H1 (cell line): ENCODE measurements around the gene VWA5B2. TPM values are rescaled to one million over a fixed set of nuclear protein-coding genes. Genes with fewer than 3 reads are reported as not detected.

ENCODE experiments used
- ASH2L ChIP-seq: fragments of 200-600, 300-600 bp; sonication (generic); IDR thresholded peaks from one replicate; pipeline ENCODE4 v1.7.1; 2017; ENCODE audit warnings: low read length
- CBX8 ChIP-seq: fragments of 300-800, 300-1000 bp; sonication (generic); IDR thresholded peaks from 2 replicates; pipeline ENCODE4 v1.7.1; 2016; ENCODE audit warnings: low read depth, low read length, borderline replicate concordance
- CEBPB ChIP-seq: IDR thresholded peaks from 2 replicates; pipeline ENCODE4 v1.6.1; 2012; ENCODE audit warnings: low read depth, low read length
- CTCF ChIP-seq, 3 experiments: IDR thresholded peaks; 1 replicate in 2 of 3; 2 replicates in 1 of 3; pipeline versions ENCODE4 v1.5.1 to v1.6.1; 2011; ENCODE audit warnings: low read length in 3 of 3, mild to moderate bottlenecking in 3 of 3, inconsistent platforms in 2 of 3, low read depth in 1 of 3, moderate library complexity in 1 of 3; ENCODE audit not compliant: insufficient read depth in 1 of 3; ENCODE audit errors: control extremely low read depth in 1 of 3
- EP300 ChIP-seq, 2 experiments: IDR thresholded peaks; 1 replicate in 1 of 2; 2 replicates in 1 of 2; pipeline ENCODE4 v1.6.1; 2011 to 2012; ENCODE audit warnings: low read depth in 2 of 2, low read length in 2 of 2, mild to moderate bottlenecking in 2 of 2, borderline replicate concordance in 1 of 2, inconsistent platforms in 1 of 2, moderate library complexity in 1 of 2
- FOSL1 ChIP-seq: IDR thresholded peaks from 2 replicates; pipeline ENCODE4 v1.6.1; 2011; ENCODE audit warnings: mild to moderate bottlenecking, low read depth, low read length, moderate library complexity; ENCODE audit not compliant: insufficient read depth
- GABPA ChIP-seq: IDR thresholded peaks from 2 replicates; pipeline ENCODE4 v1.6.1; 2011; ENCODE audit warnings: mild to moderate bottlenecking, low read length, moderate library complexity, borderline replicate concordance; ENCODE audit not compliant: insufficient read depth
- JUN ChIP-seq: IDR thresholded peaks from 2 replicates; pipeline ENCODE4 v1.6.1; 2011; ENCODE audit warnings: low read depth, mild to moderate bottlenecking, improper control_type of control experiment, low read length
- KDM4A ChIP-seq: IDR thresholded peaks from one replicate; pipeline ENCODE4 v1.7.1; 2012; ENCODE audit warnings: low read depth, mild to moderate bottlenecking, moderate library complexity, low read length, inconsistent platforms; ENCODE audit not compliant: severe bottlenecking
- MAFK ChIP-seq: IDR thresholded peaks from 2 replicates; pipeline ENCODE4 v1.6.1; 2012; ENCODE audit warnings: low read depth, mild to moderate bottlenecking, improper control_type of control experiment, low read length
- NANOG ChIP-seq: IDR thresholded peaks from 2 replicates; pipeline ENCODE4 v1.6.1; 2011; ENCODE audit warnings: low read length, low read depth, mild to moderate bottlenecking, inconsistent platforms; ENCODE audit not compliant: insufficient read depth, poor library complexity, severe bottlenecking
- PHF8 ChIP-seq: fragments of 200-600 bp; sonication (generic); conservative IDR thresholded peaks from 2 replicates; pipeline ENCODE4 v1.7.1; 2012; ENCODE audit warnings: low read depth, mild to moderate bottlenecking, inconsistent platforms, low read length, moderate library complexity
- POLR2A ChIP-seq, 2 experiments: IDR thresholded peaks; 1 replicate in 1 of 2; 2 replicates in 1 of 2; pipeline ENCODE4 v1.6.1; 2011; ENCODE audit warnings: low read depth in 2 of 2, low read length in 2 of 2, mild to moderate bottlenecking in 2 of 2; ENCODE audit errors: control extremely low read depth in 1 of 2
- POU5F1 ChIP-seq: IDR thresholded peaks from 2 replicates; pipeline ENCODE4 v1.6.1; 2011; ENCODE audit warnings: low read depth, mild to moderate bottlenecking, low read length, moderate library complexity
- RNF2 ChIP-seq: fragments of 200-900, 300-1000 bp; sonication (generic); IDR thresholded peaks from 2 replicates; pipeline ENCODE4 v1.7.1; 2016; ENCODE audit warnings: borderline replicate concordance, low read depth, mild to moderate bottlenecking, antibody characterized with exemption, low read length; ENCODE audit not compliant: poor library complexity, severe bottlenecking; ENCODE audit errors: missing control alignments
- SIN3A ChIP-seq, 2 experiments: IDR thresholded peaks in 1 of 2; conservative IDR thresholded peaks in 1 of 2; 2 replicates each; pipeline ENCODE4 v1.6.1; 2011 to 2012; ENCODE audit warnings: low read length in 2 of 2, improper control_type of control experiment in 1 of 2, low read depth in 1 of 2, mild to moderate bottlenecking in 1 of 2
- SRF ChIP-seq: IDR thresholded peaks from 2 replicates; pipeline ENCODE4 v1.6.1; 2011; ENCODE audit warnings: mild to moderate bottlenecking, low read depth, low read length, moderate library complexity
- TAF7 ChIP-seq: optimal IDR thresholded peaks from 2 replicates; pipeline ENCODE3; 2011; ENCODE audit warnings: low read depth, mild to moderate bottlenecking, inconsistent platforms, low read length, moderate library complexity, borderline replicate concordance
- TCF12 ChIP-seq: IDR thresholded peaks from 2 replicates; pipeline ENCODE4 v1.6.1; 2011; ENCODE audit warnings: low read depth, mild to moderate bottlenecking, low read length
- TEAD4 ChIP-seq: IDR thresholded peaks from 2 replicates; pipeline ENCODE4 v1.6.1; 2012; ENCODE audit warnings: low read depth, low read length, inconsistent platforms, mixed read lengths
- YY1 ChIP-seq: IDR thresholded peaks from 2 replicates; pipeline ENCODE4 v1.6.1; 2011; ENCODE audit warnings: low read depth, mild to moderate bottlenecking, low read length
- polyA plus RNA-seq, 7 experiments: library from polyadenylated mRNA; depleted of rRNA in 3 of 7; stranded (reverse) in 5 of 7; unstranded in 2 of 7; fragments of >200 nt in 5 of 7; fragments of 200-250 nt in 2 of 7; gene quantifications; 1 replicate in 5 of 7; 2 replicates in 1 of 7; 4 replicates in 1 of 7; pipeline versions ENCODE4 v1.2.1 to v1.2.3, GENCODE V29; 2011 to 2013; ENCODE audit warnings: missing spikeins in 2 of 7, mixed read lengths in 2 of 7
- total RNA-seq: library from RNA; stranded (reverse); fragmentation: NEBNext Ultra II Directional; extraction: Animal tissue kit (Norgen Biotek cat#: 25700); gene quantifications from 2 replicates; pipeline ENCODE4 v1.2.1, GENCODE V29; 2021

The VWA5B2 gene
- total and polyA plus RNA-seq, 2 of the 8 experiments (the other 6 are each of a cell fraction or from before 2014, with no cell fraction given) = 0.53 to 0.56 TPM

- TF ChIP-seq CTCF (IDR thresholded peaks at IDR 0.05; ENCODE audit: control extremely low read depth in 1 of 3, insufficient read depth in 1 of 3, low read depth in 1 of 3, low read length in 3 of 3) = peak; percentile 74 to 83 (median 81)
- no peak for TF ChIP-seq POU5F1
- peak; percentile 1 to 60; a peak in 2 of 3 replicates for TF ChIP-seq POLR2A (IDR thresholded peaks at IDR 0.05; ENCODE audit: control extremely low read depth in 1 of 2, low read depth in 2 of 2, low read length in 2 of 2)
- peak; percentile 96 to 97 for TF ChIP-seq SIN3A (conservative IDR thresholded peaks at IDR 0.05 in 1 of 2, IDR thresholded peaks at IDR 0.05 in 1 of 2; ENCODE audit: low read depth in 1 of 2, low read length in 2 of 2)
- no peak for TF ChIP-seq MAFK
- no peak for TF ChIP-seq RNF2
- no peak for TF ChIP-seq SRF
- TF ChIP-seq TCF12 = peak; percentile 58; the same call in 1 of the 2 replicates
- no peak for TF ChIP-seq ASH2L
- TF ChIP-seq GABPA = peak; percentile 86; the same call in 1 of the 2 replicates
- TF ChIP-seq YY1 = peak; percentile 73
- TF ChIP-seq FOSL1 = no peak
- TF ChIP-seq JUN = no peak
- TF ChIP-seq KDM4A = peak; percentile 72
- TF ChIP-seq EP300 (IDR thresholded peaks at IDR 0.05; ENCODE audit: borderline replicate concordance in 1 of 2, low read depth in 2 of 2, low read length in 2 of 2) = no peak
- no peak for TF ChIP-seq CBX8
- no peak for TF ChIP-seq TEAD4
- TF ChIP-seq CEBPB = peak; percentile 99
- TF ChIP-seq PHF8 = peak; percentile 39; the same call in 1 of the 2 replicates
- no peak for TF ChIP-seq NANOG
- TF ChIP-seq TAF7 = no peak
Measured at GRCh38 chr3:184249412-184250166, 20.2 kb downstream of the VWA5B2 start, which contains the start of gene EEF1AKMT4 (continued).
